ENCODE measurements around the gene FGGY.

Gene FGGY

DNA sequence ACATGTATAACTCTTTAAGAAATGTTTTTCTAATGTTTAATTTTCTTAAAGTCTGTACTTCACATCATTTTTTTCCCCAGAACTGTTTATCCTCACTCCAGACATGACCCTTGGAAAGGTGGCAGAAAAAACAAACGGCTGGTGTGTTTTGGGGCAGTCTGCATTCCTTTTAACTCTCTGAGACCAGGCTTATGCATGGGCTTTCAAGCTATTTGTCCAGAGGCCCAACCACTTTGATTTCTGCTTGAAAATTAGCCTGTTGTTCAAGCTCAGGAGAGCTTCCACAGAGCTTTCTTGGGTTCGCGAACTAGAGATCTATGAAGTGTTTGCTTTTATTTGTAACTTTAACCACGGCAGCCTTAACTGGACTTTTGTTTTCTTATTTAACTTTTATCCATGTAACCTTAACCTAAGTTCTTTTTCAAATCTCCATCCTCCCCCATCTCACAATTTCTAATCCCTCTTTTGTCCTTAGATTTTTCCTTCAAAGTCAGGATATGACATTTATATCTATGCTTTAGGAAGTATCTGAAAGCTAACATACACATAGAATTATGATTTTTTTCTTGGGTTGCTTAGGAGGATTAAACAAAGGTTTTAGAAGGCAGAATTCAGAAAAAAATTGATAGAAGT, 111.8 kb downstream of the FGGY start:
- H3K27ac ChIP-seq (ENCODE audit: low read depth, low read length): no peak overlapping the region

DNA sequence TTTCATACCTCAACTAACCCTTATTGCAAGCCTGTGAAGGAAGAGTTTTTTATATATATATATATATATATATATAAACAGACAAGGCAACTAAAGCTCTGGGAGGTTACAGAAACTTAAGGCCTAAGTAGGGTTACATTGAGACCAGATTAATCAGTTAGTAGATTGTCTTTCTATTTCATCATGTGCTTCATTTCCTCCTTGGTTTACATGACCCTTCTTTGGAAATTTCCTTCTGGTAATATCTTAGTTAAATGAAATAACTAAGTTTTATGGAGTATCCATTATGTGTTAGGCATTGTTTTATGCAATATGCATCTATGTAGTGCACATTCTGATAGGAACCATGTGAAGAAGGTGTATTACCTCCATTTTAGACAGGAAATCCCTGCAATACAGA, 112.7 kb downstream of the FGGY start:
- no peaks in the 10 kb centered on the region for H3K36me3 ChIP-seq (ENCODE audit: control insufficient read depth in 1 of 2, insufficient read depth in 2 of 2, low read length in 2 of 2)
- H3K27me3 ChIP-seq (ENCODE audit: control insufficient read depth in 1 of 2, insufficient read depth in 2 of 2, low read length in 2 of 2): no peaks in the 10 kb centered on the region
- no peak overlapping the region for H3K27ac ChIP-seq (ENCODE audit: low read depth, low read length)
- no peak overlapping the region for H3K9ac ChIP-seq (ENCODE audit: low read depth in 1 of 2, low read length in 2 of 2)
- H3K9me3 ChIP-seq (ENCODE audit: control insufficient read depth in 1 of 2, low read length in 2 of 2): no peaks in the 10 kb centered on the region
- no peak overlapping the region for H3K4me3 ChIP-seq (ENCODE audit: low read depth in 1 of 2, low read length in 2 of 2)
- H3K4me1 ChIP-seq (ENCODE audit: control insufficient read depth in 1 of 2, insufficient read depth in 2 of 2, low read length in 2 of 2): no peaks in the 10 kb centered on the region

More for the DNA sequence above, 111.8 kb downstream of the FGGY start:
- Histone ChIP-seq H3K27me3 (ENCODE audit: control insufficient read depth in 1 of 2, insufficient read depth in 2 of 2, low read length in 2 of 2) (no peaks in the 10 kb centered on the region), H3K36me3 (ENCODE audit: control insufficient read depth in 1 of 2, insufficient read depth in 2 of 2, low read length in 2 of 2) (no peaks in the 10 kb centered on the region), H3K9ac (ENCODE audit: low read depth in 1 of 2, low read length in 2 of 2) (no peak overlapping the region), H3K9me3 (ENCODE audit: control insufficient read depth in 1 of 2, low read length in 2 of 2) (no peaks in the 10 kb centered on the region), H3K4me3 (ENCODE audit: low read depth in 1 of 2, low read length in 2 of 2) (no peak overlapping the region), H3K4me1 (ENCODE audit: control insufficient read depth in 1 of 2, insufficient read depth in 2 of 2, low read length in 2 of 2) (no peaks in the 10 kb centered on the region)

GRCh38 chr1:59409986-59410385, 113.1 kb downstream of the FGGY start:
- Histone ChIP-seq H3K9me3 (ENCODE audit: control insufficient read depth in 1 of 2, low read length in 2 of 2) (no peaks in the 10 kb centered on the region), H3K4me1 (ENCODE audit: control insufficient read depth in 1 of 2, insufficient read depth in 2 of 2, low read length in 2 of 2) (no peaks in the 10 kb centered on the region), H3K27ac (ENCODE audit: low read depth, low read length) (no peak overlapping the region), H3K9ac (ENCODE audit: low read depth in 1 of 2, low read length in 2 of 2) (no peak overlapping the region), H3K27me3 (ENCODE audit: control insufficient read depth in 1 of 2, insufficient read depth in 2 of 2, low read length in 2 of 2) (no peaks in the 10 kb centered on the region), H3K4me3 (ENCODE audit: low read depth in 1 of 2, low read length in 2 of 2) (no peak overlapping the region), H3K36me3 (ENCODE audit: control insufficient read depth in 1 of 2, insufficient read depth in 2 of 2, low read length in 2 of 2) (no peaks in the 10 kb centered on the region)

DNA sequence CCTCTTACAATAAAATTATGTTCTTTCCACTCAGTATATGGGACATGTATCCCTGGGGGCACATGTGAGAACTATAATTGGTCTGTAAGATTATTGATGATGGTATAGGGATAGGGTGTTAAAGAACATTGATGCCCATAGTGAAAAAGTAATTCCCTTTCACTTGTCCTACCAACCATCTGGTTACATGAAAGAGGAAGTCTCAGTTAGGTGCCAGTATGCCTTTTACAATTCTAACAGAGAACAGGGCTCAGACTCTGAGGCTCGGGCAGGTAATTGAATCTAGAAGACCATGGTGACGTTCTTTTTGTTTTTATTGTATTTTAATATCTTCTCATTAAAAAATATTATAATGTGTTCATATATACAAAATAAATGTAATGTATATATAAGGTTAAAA, 113.6 kb downstream of the FGGY start:
- H3K36me3 ChIP-seq (ENCODE audit: control insufficient read depth in 1 of 2, insufficient read depth in 2 of 2, low read length in 2 of 2): no peaks in the 10 kb centered on the region
- no peaks in the 10 kb centered on the region for H3K4me1 ChIP-seq (ENCODE audit: control insufficient read depth in 1 of 2, insufficient read depth in 2 of 2, low read length in 2 of 2)
- H3K27ac ChIP-seq (ENCODE audit: low read depth, low read length): no peak overlapping the region

DNA sequence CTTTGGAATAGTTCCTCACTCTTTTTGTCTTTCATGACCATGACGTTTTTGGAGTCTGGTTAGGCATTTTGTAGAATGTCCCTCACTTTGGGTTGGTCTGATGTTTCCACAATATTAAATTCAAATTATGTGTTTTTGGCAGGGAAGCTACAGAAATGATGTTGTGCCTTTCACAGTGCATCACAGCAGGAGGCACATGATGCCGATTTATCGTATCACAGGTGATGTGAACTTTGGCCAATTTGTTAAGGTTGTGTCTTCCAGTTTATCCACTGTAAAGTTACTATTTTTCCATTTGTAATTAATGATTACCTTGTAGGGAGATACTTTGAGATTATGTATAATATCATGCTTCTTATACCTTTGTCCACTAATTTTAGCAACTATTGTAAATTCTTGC, 114.3 kb downstream of the FGGY start:
- H3K36me3 ChIP-seq (ENCODE audit: control insufficient read depth in 1 of 2, insufficient read depth in 2 of 2, low read length in 2 of 2): no peaks in the 10 kb centered on the region
- no peaks in the 10 kb centered on the region for H3K27me3 ChIP-seq (ENCODE audit: control insufficient read depth in 1 of 2, insufficient read depth in 2 of 2, low read length in 2 of 2)
- H3K9ac ChIP-seq (ENCODE audit: low read depth in 1 of 2, low read length in 2 of 2): no peak overlapping the region
- H3K4me1 ChIP-seq (ENCODE audit: control insufficient read depth in 1 of 2, insufficient read depth in 2 of 2, low read length in 2 of 2): no peaks in the 10 kb centered on the region
- no peak overlapping the region for H3K27ac ChIP-seq (ENCODE audit: low read depth, low read length)
- H3K4me3 ChIP-seq (ENCODE audit: low read depth in 1 of 2, low read length in 2 of 2): no peak overlapping the region
- no peaks in the 10 kb centered on the region for H3K9me3 ChIP-seq (ENCODE audit: control insufficient read depth in 1 of 2, low read length in 2 of 2)

More for the DNA sequence above, 113.6 kb downstream of the FGGY start:
- no peak overlapping the region for H3K4me3 ChIP-seq (ENCODE audit: low read depth in 1 of 2, low read length in 2 of 2)
- H3K27me3 ChIP-seq (ENCODE audit: control insufficient read depth in 1 of 2, insufficient read depth in 2 of 2, low read length in 2 of 2): no peaks in the 10 kb centered on the region
- no peak overlapping the region for H3K9ac ChIP-seq (ENCODE audit: low read depth in 1 of 2, low read length in 2 of 2)
- H3K9me3 ChIP-seq (ENCODE audit: control insufficient read depth in 1 of 2, low read length in 2 of 2): no peaks in the 10 kb centered on the region

DNA sequence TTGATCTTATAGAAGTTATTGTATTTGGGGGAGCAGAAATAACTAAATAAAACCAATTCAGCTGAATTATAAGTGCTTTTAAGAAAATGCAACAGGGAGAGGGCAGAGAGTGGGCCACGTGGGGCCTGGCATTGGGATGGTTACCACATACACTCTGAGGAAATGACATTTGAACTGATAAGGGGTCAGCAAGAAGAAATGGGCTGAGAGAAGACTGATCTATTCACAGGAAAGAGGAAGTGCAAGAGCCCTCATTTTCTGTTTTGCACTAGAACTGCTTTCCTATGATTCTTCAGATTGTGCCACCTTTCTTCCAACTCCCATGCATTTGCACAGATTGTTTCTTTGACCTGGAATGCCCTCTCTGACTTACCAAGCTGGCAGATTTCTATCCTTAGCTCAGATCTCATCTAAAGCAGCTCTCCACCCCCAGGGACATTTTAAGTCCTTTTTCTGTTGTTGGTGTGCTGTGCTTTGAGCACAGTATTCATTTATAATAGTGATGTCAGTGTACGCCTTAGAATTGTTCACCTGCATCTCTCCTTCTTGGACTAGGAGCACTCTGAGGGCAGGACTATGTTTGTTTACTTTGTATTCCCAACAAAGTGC, 115.9 kb downstream of the FGGY start:
- no peak overlapping the region for H3K4me3 ChIP-seq (ENCODE audit: low read depth in 1 of 2, low read length in 2 of 2)
- no peak overlapping the region for H3K9ac ChIP-seq (ENCODE audit: low read depth in 1 of 2, low read length in 2 of 2)
- H3K27me3 ChIP-seq (ENCODE audit: control insufficient read depth in 1 of 2, insufficient read depth in 2 of 2, low read length in 2 of 2): no peaks in the 10 kb centered on the region
- H3K4me1 ChIP-seq (ENCODE audit: control insufficient read depth in 1 of 2, insufficient read depth in 2 of 2, low read length in 2 of 2): no peaks in the 10 kb centered on the region
- no peaks in the 10 kb centered on the region for H3K36me3 ChIP-seq (ENCODE audit: control insufficient read depth in 1 of 2, insufficient read depth in 2 of 2, low read length in 2 of 2)
- H3K27ac ChIP-seq (ENCODE audit: low read depth, low read length): no peak overlapping the region
- no peaks in the 10 kb centered on the region for H3K9me3 ChIP-seq (ENCODE audit: control insufficient read depth in 1 of 2, low read length in 2 of 2)

GRCh38 chr1:59413327-59413720, 116.4 kb downstream of the FGGY start:
- Histone ChIP-seq H3K4me3 (ENCODE audit: low read depth in 1 of 2, low read length in 2 of 2) (no peak overlapping the region), H3K36me3 (ENCODE audit: control insufficient read depth in 1 of 2, insufficient read depth in 2 of 2, low read length in 2 of 2) (no peaks in the 10 kb centered on the region), H3K4me1 (ENCODE audit: control insufficient read depth in 1 of 2, insufficient read depth in 2 of 2, low read length in 2 of 2) (no peaks in the 10 kb centered on the region), H3K27me3 (ENCODE audit: control insufficient read depth in 1 of 2, insufficient read depth in 2 of 2, low read length in 2 of 2) (no peaks in the 10 kb centered on the region), H3K9me3 (ENCODE audit: control insufficient read depth in 1 of 2, low read length in 2 of 2) (no peaks in the 10 kb centered on the region), H3K27ac (ENCODE audit: low read depth, low read length) (no peak overlapping the region), H3K9ac (ENCODE audit: low read depth in 1 of 2, low read length in 2 of 2) (no peak overlapping the region)

- no peak overlapping the region for H3K4me3 ChIP-seq (ENCODE audit: low read depth in 1 of 2, low read length in 2 of 2)
- H3K36me3 ChIP-seq (ENCODE audit: control insufficient read depth in 1 of 2, insufficient read depth in 2 of 2, low read length in 2 of 2): no peaks in the 10 kb centered on the region
- H3K27ac ChIP-seq (ENCODE audit: low read depth, low read length): no peak overlapping the region
- H3K27me3 ChIP-seq (ENCODE audit: control insufficient read depth in 1 of 2, insufficient read depth in 2 of 2, low read length in 2 of 2): no peaks in the 10 kb centered on the region
- H3K4me1 ChIP-seq (ENCODE audit: control insufficient read depth in 1 of 2, insufficient read depth in 2 of 2, low read length in 2 of 2): no peaks in the 10 kb centered on the region
- no peak overlapping the region for H3K9ac ChIP-seq (ENCODE audit: low read depth in 1 of 2, low read length in 2 of 2)
- H3K9me3 ChIP-seq (ENCODE audit: control insufficient read depth in 1 of 2, low read length in 2 of 2): no peaks in the 10 kb centered on the region
These were observed 117.7 kb downstream of the FGGY start for GRCh38 chr1:59414406-59415133.

DNA sequence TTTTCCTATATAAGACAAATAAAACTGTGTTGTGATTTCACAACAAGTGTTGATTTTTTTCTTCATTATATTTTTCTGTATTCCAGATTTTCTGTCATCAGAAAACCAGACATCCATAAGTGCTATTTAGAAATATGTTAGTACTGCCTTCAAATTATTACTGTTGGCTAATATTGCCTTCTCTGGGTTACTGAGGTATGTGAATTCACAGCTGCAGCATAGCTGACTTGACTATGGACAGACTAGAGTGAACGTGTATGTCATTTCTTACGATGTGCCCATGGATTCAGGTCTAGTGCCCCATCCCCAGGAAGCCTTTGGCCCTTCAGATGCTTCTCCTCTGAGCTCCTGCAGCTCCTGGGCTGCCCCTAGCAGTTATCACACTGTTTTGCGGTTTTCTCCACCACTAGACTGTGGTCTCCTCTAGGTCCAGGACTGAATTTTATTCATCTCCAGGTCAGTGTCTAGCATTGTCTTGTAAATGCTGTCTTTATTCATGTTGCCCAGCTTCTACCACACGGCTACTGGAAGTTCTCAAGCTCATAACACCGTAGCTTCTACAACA, 118.5 kb downstream of the FGGY start:
- no peaks in the 10 kb centered on the region for H3K9me3 ChIP-seq (ENCODE audit: control insufficient read depth in 1 of 2, low read length in 2 of 2)

GRCh38 chr1:59415881-59416280, 119.0 kb downstream of the FGGY start:
- Histone ChIP-seq H3K4me3 (ENCODE audit: low read depth in 1 of 2, low read length in 2 of 2) (no peak overlapping the region), H3K27ac (ENCODE audit: low read depth, low read length) (no peak overlapping the region), H3K27me3 (ENCODE audit: control insufficient read depth in 1 of 2, insufficient read depth in 2 of 2, low read length in 2 of 2) (no peaks in the 10 kb centered on the region), H3K9ac (ENCODE audit: low read depth in 1 of 2, low read length in 2 of 2) (no peak overlapping the region), H3K4me1 (ENCODE audit: control insufficient read depth in 1 of 2, insufficient read depth in 2 of 2, low read length in 2 of 2) (no peaks in the 10 kb centered on the region), H3K9me3 (ENCODE audit: control insufficient read depth in 1 of 2, low read length in 2 of 2) (no peaks in the 10 kb centered on the region), H3K36me3 (ENCODE audit: control insufficient read depth in 1 of 2, insufficient read depth in 2 of 2, low read length in 2 of 2) (no peaks in the 10 kb centered on the region)

More for the DNA sequence above, 118.5 kb downstream of the FGGY start:
- H3K4me1 ChIP-seq (ENCODE audit: control insufficient read depth in 1 of 2, insufficient read depth in 2 of 2, low read length in 2 of 2): no peaks in the 10 kb centered on the region
- no peak overlapping the region for H3K9ac ChIP-seq (ENCODE audit: low read depth in 1 of 2, low read length in 2 of 2)
- no peak overlapping the region for H3K27ac ChIP-seq (ENCODE audit: low read depth, low read length)
- no peaks in the 10 kb centered on the region for H3K36me3 ChIP-seq (ENCODE audit: control insufficient read depth in 1 of 2, insufficient read depth in 2 of 2, low read length in 2 of 2)
- no peak overlapping the region for H3K4me3 ChIP-seq (ENCODE audit: low read depth in 1 of 2, low read length in 2 of 2)
- H3K27me3 ChIP-seq (ENCODE audit: control insufficient read depth in 1 of 2, insufficient read depth in 2 of 2, low read length in 2 of 2): no peaks in the 10 kb centered on the region
